Suprapubic skin (tissue), 4 donors: ENCODE measurements around the gene LHPP. TPM values are rescaled to one million over a fixed set of nuclear protein-coding genes. Genes with fewer than 3 reads are reported as not detected.

Experiments
- DNase-seq, 2 donors: peaks; one replicate each; pipeline ENCODE4 v3.0.0-alpha.2; 2019; ENCODE audit warnings: low spot score in 2 of 2
- H3K27ac ChIP-seq: fragments of 200-600 bp; sonication (generic); one replicate; pipeline ENCODE4 v1.5.1; 2019
- H3K27me3 ChIP-seq: fragments of 200-600 bp; sonication (generic); one replicate; pipeline ENCODE4 v1.5.1; 2019
- H3K36me3 ChIP-seq: fragments of 200-600 bp; sonication (generic); one replicate; pipeline ENCODE4 v1.5.1; 2019
- H3K4me1 ChIP-seq: fragments of 200-600 bp; sonication (generic); one replicate; pipeline ENCODE4 v1.5.1; 2019
- H3K4me3 ChIP-seq: fragments of 200-600 bp; sonication (generic); one replicate; pipeline ENCODE4 v1.5.1; 2019; ENCODE audit warnings: mild to moderate bottlenecking
- H3K9me3 ChIP-seq: fragments of 200-600 bp; sonication (generic); one replicate; pipeline ENCODE4 v1.5.1; 2019
- EP300 ChIP-seq: sonication (generic); formaldehyde crosslinking; IDR thresholded peaks from one replicate; pipeline ENCODE4 v1.6.1; 2017; ENCODE audit warnings: antibody characterized with exemption
- POLR2A ChIP-seq, 2 donors: fragments of 450-650 bp; IDR thresholded peaks; one replicate each; pipeline ENCODE4 v1.6.1; 2017; ENCODE audit warnings: antibody characterized with exemption in 2 of 2, mild to moderate bottlenecking in 2 of 2, moderate library complexity in 2 of 2
- POLR2AphosphoS5 ChIP-seq, 3 donors: sonication (generic); formaldehyde crosslinking; IDR thresholded peaks; one replicate each; pipeline ENCODE4 v1.6.1; 2017; ENCODE audit warnings: antibody characterized with exemption in 3 of 3
- WGBS: methylation state at CpG from one replicate; pipeline ENCODE4 v1.1.5; 2018; 5-methylcytosine and 5-hydroxymethylcytosine counted together
- total RNA-seq, 4 donors: library from RNA; depleted of rRNA; stranded (reverse); fragments of >200 nt; gene quantifications; one replicate each; pipeline ENCODE4 v1.1.0, GENCODE V29; 2016
- TF ChIP-seq, protein P1 (sequence below), 2 donors: fragments of 200-600 bp in 1 of 2; fragments of 450-650 bp in 1 of 2; sonication (generic) in 1 of 2; IDR thresholded peaks; one replicate each; pipeline ENCODE4 v1.5.1; 2016 to 2019; ENCODE audit warnings: antibody characterized with exemption in 2 of 2, mild to moderate bottlenecking in 1 of 2, moderate library complexity in 1 of 2

Gene LHPP
- total RNA-seq, 4 donors from 2014 or later, result 14.4 to 22.6 (median 15.3) TPM

DNA sequence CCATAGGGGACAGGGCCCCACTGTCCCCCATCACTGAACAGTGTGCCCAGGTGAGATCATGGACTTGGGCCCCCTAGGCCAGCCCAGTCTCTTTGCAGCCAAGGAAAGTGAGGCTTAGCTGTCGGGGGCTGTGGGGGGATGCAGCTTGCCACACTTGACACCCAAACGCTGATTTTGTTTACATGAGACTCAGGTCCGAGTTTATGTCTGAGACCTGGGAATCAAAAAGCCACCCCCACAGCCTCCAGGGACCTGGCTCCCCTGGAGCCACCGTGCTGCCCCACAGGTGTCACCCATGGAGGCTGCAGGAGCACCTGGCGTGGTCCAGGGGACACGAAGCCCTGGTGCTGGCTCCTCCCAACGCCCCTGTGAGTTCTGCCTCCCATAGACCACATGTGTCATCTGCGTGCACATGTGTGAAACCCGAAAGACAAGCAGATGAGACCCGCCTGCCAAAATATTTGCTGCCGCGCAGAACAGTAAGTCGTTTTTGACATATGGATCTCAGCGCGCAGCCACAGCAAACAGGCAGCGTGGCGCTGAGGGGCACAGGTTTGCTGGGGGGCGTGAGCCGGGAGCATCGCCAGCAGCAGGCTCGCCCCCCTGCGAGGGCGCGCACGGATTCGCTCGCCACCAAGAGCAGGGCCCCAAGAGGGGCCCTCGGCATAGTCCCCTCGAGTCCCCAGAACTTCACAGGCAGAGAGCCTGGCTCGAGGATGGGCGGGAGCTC lies 112.3 kb downstream of the LHPP start:
- Histone ChIP-seq H3K4me3 (no peak overlapping the region), H3K27ac (no peak overlapping the region), H3K9me3 (no peaks in the 10 kb centered on the region), H3K36me3 (no peaks in the 10 kb centered on the region), H3K27me3 (no peaks in the 10 kb centered on the region), H3K4me1 (no peaks in the 10 kb centered on the region)
- DNase-seq, result no peak
- WGBS, result 78% methylated on average over 29 of the region's 31 CpGs
- TF ChIP-seq EP300 (no peak), POLR2AphosphoS5 (IDR thresholded peaks at IDR 0.05) (no peak), POLR2A (IDR thresholded peaks at IDR 0.05) (no peak)
- TF ChIP-seq, protein P1, sequence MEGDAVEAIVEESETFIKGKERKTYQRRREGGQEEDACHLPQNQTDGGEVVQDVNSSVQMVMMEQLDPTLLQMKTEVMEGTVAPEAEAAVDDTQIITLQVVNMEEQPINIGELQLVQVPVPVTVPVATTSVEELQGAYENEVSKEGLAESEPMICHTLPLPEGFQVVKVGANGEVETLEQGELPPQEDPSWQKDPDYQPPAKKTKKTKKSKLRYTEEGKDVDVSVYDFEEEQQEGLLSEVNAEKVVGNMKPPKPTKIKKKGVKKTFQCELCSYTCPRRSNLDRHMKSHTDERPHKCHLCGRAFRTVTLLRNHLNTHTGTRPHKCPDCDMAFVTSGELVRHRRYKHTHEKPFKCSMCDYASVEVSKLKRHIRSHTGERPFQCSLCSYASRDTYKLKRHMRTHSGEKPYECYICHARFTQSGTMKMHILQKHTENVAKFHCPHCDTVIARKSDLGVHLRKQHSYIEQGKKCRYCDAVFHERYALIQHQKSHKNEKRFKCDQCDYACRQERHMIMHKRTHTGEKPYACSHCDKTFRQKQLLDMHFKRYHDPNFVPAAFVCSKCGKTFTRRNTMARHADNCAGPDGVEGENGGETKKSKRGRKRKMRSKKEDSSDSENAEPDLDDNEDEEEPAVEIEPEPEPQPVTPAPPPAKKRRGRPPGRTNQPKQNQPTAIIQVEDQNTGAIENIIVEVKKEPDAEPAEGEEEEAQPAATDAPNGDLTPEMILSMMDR (IDR thresholded peaks at IDR 0.05), result no peak

DNA sequence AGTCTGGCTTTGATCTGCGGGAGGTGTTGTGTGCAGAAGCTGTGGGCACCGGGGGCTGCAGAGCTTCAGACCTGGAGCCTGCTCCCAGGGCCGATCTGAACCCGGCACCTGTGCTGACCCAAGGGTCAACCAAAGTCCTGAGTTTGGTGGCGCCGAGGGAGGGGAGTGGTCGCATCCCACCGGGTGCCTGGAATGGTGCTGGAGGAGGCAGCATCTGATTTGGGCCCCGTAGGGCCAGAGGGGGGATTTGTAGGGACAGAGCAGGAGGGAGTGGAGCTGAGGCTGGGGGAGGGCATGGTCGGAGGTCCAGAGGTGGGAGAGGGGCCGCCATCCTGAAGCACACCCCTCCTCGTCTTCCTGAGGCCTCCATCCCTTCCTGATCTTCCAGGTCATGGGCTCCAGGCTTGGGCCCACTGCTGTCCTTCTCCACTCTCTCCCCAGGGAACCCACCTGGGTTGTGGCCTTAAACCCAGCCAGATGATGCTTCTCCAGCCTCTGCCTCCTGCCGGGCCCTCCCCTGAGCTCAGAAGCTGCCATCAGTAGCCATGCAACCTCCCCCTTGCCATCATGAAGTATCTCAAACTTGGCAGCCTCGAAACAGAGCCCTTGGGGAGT lies 112.9 kb downstream of the LHPP start:
- H3K9me3 ChIP-seq, result no peaks in the 10 kb centered on the region
- H3K36me3 ChIP-seq, result no peaks in the 10 kb centered on the region
- no peak overlapping the region for H3K27ac ChIP-seq
- peak in 1 of 2 donors; percentile 43 for DNase-seq
- no peaks in the 10 kb centered on the region for H3K27me3 ChIP-seq
- WGBS, result 80% methylated on average over 12 of the region's 14 CpGs
- no peak overlapping the region for H3K4me3 ChIP-seq
- H3K4me1 ChIP-seq, result no peaks in the 10 kb centered on the region
- no peak for TF ChIP-seq POLR2A (IDR thresholded peaks at IDR 0.05)
- TF ChIP-seq, protein P1 (IDR thresholded peaks at IDR 0.05), result no peak
- no peak for TF ChIP-seq EP300
- TF ChIP-seq POLR2AphosphoS5 (IDR thresholded peaks at IDR 0.05), result no peak

DNA sequence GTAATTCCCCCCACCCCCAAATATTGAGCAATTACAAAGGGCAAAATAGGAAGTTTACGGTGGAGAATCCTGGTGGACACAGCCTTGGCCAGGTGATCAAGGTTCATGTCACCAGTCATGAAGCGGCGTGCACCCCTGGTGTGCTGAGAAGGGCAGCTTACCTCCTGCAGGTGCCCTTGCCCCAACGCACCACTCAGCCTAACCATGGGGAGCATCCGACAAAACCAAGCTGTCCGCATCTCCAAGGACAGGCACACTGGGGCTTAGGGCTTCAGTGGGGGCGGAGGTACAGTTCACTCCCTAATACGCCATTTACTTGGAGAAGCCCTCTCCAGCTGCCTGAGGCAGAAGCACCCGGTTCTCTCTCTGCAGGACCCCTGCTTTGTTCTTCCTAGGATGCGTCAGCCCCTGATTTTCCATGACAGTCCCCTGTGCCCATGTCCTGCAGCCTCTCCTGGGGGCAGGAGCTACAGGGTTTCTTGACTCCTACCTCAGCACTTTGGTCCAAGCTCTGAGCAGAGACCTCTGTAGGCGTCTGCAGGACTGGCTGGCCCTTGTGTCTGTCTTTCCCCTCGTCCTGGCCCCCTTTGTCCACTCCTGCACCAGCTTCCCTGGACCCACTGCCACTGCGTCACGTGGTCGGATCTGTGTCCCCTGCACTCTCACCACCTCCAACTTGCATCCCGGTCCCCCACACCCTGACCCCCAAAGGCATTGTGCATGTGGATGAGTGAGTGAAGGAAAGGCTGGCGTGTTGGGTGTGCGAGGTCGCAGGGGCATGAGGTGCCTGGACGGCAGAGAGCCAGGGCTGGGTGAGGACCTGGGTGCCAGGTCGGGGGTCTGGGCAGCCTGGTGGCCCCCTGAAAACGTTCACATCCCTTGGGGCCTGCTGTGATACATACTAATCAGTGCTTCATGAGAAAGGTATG lies 113.7 kb downstream of the LHPP start:
- 91% methylated on average over 13 of the region's 22 CpGs for WGBS
- H3K4me3 ChIP-seq, result no peak overlapping the region
- no peaks in the 10 kb centered on the region for H3K27me3 ChIP-seq
- H3K36me3 ChIP-seq, result no peaks in the 10 kb centered on the region
- H3K27ac ChIP-seq, result no peak overlapping the region
- H3K4me1 ChIP-seq, result no peaks in the 10 kb centered on the region
- TF ChIP-seq POLR2AphosphoS5 (IDR thresholded peaks at IDR 0.05) (no peak), POLR2A (IDR thresholded peaks at IDR 0.05) (no peak), EP300 (no peak)
- TF ChIP-seq, protein P1 (IDR thresholded peaks at IDR 0.05), result no peak
- peak in 1 of 2 donors; percentile 50 for DNase-seq
- no peaks in the 10 kb centered on the region for H3K9me3 ChIP-seq

DNA sequence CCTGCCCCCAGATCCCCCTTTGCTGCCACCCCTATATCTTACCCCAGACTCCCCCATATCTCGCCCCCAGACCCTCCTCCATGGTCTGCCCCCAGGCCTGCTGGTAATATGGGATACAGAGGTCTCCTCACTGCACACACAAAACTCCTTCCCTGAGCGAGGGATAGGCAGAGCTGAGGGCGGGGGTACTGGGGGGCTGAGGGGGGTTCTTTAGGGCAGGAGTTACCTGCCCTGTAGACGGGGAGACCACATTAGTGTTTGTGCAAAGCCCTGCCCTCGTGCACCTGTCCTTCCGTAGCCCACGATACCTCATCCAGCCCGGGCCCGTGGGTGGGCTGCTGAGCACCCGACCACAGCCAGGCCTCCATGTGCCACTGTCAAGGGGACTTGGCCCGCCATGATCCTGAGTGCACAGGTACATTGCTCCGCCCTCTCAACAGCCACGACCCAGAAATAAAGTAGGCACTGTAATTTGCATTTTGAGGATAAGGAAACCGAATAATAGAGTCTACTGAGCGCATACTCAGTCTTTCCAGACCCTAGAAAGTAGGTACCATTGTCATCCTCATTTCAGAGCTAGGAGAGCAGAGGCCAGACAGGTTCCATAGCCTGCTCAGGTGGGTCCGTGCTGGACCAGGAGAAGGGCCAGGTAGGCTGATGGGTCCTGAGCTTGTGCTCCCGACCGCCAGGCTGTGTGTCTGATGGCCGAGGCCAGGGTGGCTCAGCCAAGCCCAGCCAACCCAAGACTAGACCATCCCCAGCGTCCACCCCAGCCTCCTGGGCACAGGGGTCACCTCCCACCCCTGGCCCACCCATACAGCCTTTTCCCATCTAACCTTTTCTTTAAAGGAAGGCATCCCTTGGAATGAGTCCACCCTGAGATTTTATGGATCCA lies 115.2 kb downstream of the LHPP start:
- no peaks in the 10 kb centered on the region for H3K36me3 ChIP-seq
- no peak for TF ChIP-seq POLR2A (IDR thresholded peaks at IDR 0.05)
- TF ChIP-seq EP300, result no peak
- TF ChIP-seq, protein P1 (IDR thresholded peaks at IDR 0.05), result no peak
- no peak for TF ChIP-seq POLR2AphosphoS5 (IDR thresholded peaks at IDR 0.05)
- no peak overlapping the region for H3K27ac ChIP-seq
- WGBS, result 86% methylated on average over 7 of the region's 20 CpGs
- H3K4me3 ChIP-seq, result no peak overlapping the region
- peak in 1 of 2 donors; percentile 35 for DNase-seq
- no peaks in the 10 kb centered on the region for H3K4me1 ChIP-seq
- no peaks in the 10 kb centered on the region for H3K9me3 ChIP-seq
- H3K27me3 ChIP-seq, result no peaks in the 10 kb centered on the region
